GM18517 (cell line): ENCODE measurements around the gene GPRC5B.

Source experiments
- ATAC-seq: cut with Tn5 transposase; IDR thresholded peaks from one replicate; pipeline ENCODE4 v1.9.1; 2021; ENCODE audit warnings: mild to moderate bottlenecking, moderate library complexity; ENCODE audit not compliant: unreplicated experiment

Gene GPRC5B

DNA sequence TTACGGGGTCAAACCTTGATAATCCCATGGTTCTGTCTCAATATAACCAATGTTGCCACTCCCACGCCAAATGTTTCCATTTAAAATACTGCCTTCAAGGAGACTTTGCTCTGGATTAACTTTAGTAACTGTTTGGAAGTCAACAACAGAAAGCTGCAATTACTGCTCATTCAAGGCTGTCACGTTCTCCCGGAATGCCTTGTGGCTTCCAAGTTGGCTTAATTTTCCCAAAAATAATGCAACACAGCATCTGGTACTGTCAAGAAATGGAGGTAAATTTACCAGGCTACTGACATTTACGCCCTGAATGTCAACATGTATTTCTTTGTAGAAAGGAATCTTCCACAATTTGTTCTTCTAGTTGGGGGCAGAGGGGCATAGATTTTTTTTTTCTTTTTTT is 38.2 kb downstream of the GPRC5B start:
- no peak for ATAC-seq

DNA sequence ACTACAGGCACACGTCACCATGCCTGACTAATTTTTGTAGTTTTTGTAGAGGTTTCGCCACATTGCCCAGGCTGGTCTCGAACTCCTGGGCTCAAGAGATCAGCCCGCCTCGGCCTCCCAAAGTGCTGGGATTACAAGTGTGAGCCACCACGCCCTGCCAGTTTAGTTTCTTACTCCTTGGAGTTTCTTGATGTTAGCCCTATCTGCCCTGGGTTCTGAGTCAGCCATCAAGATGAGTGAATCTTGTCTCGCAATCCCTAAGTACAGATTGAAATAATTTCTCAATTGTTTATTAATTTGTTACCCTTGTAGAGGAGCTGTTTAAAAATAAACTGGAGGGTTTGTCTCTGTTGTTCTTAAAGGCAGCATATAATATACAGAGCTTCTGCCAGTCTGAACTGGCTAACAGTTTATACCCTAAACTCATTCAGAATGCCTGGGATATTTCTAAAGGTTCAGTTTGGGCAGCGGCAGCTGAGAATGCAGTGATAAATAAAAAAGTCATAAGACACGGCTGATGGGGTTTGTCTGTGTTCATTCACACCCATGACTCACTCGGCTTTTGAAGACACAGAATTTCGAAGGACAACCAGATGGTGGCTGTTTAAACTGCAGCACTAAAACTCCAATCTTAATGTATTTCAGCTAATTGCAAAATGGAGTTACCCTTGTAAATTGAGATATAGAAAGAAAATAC is 39.6 kb downstream of the GPRC5B start:
- ATAC-seq: no peak

DNA sequence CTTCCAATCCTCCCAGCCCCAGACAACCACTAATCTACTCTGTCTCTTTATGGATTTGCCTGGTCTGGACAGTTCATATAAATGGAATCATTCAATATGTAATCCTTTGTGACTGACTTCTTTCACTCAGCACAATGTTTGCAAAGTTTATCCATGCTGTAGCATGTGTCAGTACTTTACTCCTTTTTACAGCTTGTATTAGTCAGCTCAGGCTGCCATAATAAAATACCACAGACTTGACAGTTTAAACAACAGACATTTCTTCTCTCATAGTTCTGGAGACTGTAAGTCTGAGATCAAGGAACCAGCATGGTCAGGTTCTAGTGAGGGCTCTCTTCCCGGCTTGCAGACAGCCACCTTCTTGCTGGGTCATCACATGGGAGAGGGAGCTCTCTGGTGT is 41.3 kb downstream of the GPRC5B start:
- no peak for ATAC-seq

DNA sequence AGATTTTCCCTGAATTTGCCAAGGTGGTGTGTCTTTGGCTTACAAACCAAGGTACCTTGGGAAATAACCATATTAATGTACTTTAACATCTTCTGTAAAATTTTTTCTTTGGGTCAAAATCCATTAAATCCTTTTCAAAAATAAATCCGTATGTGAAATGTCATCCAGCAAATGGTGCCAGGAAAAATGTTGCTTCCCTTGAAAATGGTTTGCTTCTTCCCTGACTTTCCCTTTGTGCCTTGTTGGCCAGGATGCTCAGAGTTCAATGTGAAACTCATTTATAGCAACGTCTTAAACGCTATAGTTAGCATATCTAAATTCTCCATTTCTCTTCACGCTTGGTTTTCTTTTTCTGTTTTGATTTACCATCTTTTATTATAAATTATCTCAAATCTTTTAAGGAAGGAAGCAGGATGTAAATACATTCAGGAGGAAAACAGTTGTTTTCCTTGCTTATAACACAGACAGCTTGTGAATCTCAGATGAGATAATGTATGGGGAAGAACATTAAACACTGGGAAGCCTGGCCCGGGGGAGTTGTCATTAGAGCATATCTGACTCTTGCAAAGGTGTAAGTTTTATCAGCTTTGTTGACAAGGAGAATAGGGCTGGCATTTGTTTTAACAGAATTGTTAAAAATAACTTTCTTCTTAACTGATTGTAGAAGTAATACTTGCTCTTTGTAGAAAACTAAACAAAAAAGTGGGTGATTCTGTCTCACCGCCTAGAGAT is 42.1 kb downstream of the GPRC5B start:
- ATAC-seq: no peak

GRCh38 chr16:19841184-19841583 is 43.5 kb downstream of the GPRC5B start:
- ATAC-seq: no peak

DNA sequence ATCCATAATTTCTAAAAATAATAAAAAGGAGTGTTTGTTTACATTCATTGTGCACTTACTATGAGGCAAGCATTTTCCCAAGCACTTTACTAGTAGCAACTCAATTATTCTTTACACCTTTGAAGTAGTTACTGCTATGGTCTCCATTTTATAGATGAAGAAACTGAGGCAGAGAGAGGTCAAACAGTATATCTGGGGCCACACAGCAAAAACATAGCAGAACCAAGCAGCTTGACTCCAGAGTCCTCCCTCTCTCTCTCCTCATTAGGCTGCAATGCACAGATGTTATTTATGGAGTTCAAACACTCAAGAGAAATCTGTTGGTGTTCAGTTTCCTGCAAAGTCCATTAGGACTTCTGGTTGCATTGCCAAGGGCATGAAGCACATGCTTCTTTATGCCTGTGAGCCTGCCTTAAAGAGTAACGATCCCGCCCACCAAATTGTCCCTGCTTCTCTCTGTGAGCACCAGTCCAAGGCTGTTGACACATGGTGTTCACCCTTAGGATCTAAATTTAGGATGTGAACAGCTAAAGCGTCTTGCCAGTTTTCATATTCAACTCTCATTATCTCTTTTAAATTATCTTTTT is 44.0 kb downstream of the GPRC5B start:
- no peak for ATAC-seq

- no peak for ATAC-seq
These were observed 46.5 kb downstream of the GPRC5B start for GRCh38 chr16:19837984-19838707.

DNA sequence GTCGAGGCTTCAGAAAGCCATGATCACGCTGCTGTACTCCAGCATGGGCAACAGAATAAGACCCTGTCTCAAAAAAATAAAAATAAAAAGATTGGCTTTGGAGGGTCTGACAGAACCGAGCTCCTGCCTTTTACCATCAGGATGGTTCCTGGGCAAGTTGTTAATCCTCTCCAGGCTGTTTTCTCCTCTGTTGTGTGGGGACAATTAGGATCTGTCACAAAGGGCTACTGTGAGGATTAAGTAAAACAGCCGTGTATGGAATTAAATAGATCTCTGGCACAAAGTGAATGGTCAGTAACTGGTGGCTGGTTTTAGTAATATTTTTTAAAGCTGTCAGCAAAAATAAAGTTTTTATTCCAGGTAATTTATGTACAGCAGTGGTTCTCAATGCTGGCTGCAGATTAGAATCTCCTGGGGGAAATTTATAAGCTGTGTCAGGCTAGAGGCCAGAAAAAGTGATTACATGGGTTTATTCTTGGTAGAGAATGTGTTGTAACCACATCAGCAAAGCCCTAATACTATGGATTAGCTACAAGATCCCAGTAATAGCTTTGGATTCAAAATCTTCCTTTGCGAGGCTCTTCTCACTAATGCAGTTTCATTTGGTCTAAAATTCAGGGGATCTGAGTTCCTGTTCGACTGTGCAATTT is 47.2 kb downstream of the GPRC5B start:
- ATAC-seq: no peak

DNA sequence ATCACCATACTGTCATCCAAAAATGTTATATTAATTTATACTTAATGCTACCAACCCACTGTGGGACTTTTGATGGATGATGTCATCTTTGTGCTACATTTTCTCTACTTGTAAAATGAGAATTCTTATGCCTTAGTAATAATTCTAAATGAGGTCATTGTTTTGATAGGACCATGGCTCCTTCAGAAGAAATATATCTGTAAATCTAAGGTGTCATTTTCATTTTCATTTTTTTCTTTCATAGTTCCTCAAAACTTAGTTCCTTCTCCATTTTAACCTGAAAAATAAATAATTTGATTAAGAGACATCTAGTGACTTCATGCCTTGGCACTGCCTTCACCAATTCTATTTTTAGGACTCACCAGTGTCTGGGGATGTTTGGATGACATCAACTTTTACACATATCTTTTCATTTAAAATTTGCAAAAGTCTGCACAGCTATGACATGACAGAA is 48.7 kb downstream of the GPRC5B start:
- no peak for ATAC-seq

DNA sequence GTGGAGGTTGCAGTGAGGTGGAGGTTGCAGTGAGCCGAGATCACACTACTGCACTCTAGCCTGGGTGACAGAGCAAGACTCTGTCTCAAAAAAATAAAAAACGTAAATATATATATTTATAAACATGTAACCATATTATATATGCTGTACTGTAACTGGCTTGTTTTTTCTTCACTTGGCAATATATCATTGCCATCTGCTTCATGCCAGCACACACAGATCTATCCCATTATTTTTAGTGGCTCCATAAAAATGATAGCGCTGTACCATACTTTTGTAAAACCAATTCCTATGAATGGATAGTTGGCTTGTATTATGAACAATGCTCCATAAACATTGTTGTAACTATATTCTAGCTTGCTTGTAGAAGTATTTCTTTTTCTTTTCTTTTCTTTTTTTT is 49.5 kb downstream of the GPRC5B start:
- ATAC-seq: no peak

DNA sequence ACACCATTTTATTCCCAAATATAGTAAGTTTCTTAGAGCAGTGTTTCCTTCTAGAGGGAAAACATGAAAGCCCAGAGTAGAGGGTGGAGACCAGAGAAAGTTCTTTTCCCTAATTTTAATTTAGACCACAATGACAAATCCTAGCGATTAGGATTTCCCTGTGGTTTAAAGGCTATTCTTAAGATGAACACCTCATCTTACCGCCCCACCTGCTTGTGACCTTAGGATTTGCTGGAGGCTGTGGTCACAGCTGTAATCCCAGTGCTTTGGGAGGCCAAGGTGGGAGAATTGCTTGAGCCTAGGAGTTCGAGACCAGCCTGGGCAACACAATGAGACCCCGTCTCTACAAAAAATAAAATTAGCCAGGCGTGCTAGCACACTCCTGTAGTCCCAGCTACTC is 51.1 kb downstream of the GPRC5B start:
- no peak for ATAC-seq

DNA sequence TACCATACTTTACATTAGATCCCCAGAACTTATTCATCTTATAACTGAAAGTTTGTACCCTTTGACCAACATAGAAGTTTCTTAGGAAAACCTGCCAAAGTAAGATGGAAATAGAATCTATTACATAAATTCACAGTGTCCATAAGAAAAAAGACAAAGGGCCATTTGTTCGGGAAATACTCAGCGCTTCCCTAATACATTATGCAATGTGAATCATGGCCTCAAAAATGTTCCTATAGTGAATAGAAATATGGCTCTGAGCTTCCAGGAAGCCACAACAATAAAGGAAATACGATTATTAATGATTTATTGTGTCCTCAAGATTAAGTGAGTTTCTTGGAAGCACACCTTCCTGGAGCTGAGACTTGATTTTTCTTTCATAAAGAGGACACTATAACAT is 51.5 kb downstream of the GPRC5B start:
- ATAC-seq: no peak

- ATAC-seq: no peak
These were observed 53.0 kb downstream of the GPRC5B start for GRCh38 chr16:19831678-19832077.

DNA sequence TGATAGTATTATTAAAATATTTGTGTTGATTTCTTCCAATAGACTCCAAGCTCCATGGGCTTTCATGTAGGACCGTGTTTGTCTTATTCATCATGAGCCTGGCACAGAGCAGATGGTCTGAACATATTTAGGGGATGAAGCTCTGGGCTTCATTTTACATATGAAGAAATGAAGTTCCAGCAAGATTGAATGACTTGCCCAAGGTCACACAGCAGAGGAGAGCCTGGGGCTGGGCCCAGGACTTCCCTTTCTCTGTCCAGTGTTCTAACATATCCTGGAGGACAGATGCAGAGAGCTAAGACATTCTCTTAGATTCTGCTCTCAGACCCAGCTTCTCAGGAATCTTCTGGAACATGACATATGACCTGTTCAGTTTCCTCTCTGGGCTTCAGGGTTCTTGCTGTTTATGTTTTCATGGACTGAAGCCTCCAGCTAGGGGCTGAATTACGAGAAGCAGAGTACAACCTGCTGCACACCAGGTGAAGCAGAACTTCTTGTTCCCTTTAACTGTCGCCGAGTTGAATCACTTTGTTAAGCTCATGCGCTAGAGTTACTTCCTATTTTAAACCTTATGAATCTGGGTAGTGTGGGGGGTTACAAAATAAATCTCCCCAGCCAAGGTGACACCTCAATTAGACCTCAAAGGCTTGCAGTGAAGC is 53.6 kb downstream of the GPRC5B start:
- no peak for ATAC-seq

DNA sequence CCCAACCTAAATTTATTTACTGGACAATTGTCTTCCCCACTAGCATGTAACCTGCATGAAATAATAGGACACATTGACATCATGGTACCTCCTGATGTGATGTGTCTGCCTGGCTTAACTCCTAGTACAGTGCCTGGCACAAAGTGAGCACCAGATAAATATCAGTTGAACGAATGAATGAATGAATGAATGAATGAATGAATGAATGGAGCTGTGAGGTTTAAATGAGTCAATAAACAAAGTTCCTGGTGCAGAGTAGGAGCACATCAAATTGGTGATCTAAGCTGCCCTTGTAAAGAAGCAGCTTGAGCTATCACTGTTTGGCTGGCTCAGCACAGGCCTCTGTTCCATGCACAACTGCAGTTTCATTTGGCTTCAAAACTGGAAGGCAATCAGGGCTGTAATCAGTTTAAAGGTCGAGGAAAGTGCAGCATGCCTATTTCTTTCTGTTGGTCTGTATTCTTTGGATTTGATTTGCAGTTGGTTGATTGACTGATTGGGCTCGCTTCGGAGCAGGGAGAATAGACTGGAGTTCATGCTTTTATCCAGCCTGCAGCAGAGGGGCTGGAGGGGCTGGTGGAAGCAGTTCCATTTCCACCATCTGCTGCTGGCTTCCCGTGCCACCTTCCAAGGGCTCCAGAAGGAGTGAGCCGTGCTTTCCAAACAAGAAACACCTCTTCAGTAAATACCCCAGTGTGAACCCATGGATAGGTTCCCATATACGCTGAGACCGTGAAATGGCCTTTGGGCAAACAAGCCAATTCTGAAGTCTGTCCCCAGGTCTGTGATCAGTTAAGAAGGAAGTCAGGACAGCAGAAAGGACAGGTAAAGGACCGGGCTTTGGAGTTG is 54.6 kb downstream of the GPRC5B start:
- ATAC-seq: no peak

GRCh38 chr16:19824216-19824615 is 60.4 kb downstream of the GPRC5B start:
- ATAC-seq: no peak

- ATAC-seq: no peak
These were observed 61.3 kb downstream of the GPRC5B start for GRCh38 chr16:19823322-19823721.

GRCh38 chr16:19822533-19822932 is 62.1 kb downstream of the GPRC5B start:
- ATAC-seq: no peak

- no peak for ATAC-seq
These were observed 66.8 kb downstream of the GPRC5B start for GRCh38 chr16:19817875-19818274.

- no peak for ATAC-seq
These were observed 67.5 kb downstream of the GPRC5B start for GRCh38 chr16:19817122-19817521.
